ENCODE measurements around the gene RBM27.

GRCh38 chr5:146205499-146206202 is 2.2 kb downstream of the RBM27 start:
- TF ChIP-seq CTCF (conservative IDR thresholded peaks at IDR 0.05; ENCODE audit: low read depth, low read length): no peak
- TF ChIP-seq EZH2phosphoT487 (IDR thresholded peaks at IDR 0.05; ENCODE audit: borderline replicate concordance, low read length): no peak
